ENCODE measurements around the gene LRRTM2.

- no peak for TF ChIP-seq POLR2A (IDR thresholded peaks at IDR 0.05)
- TF ChIP-seq CTCF (IDR thresholded peaks at IDR 0.05 in 8 of 11, conservative IDR thresholded peaks at IDR 0.05 in 3 of 11): no peak
These were observed 2.2 kb downstream of the LRRTM2 start for GRCh38 chr5:138872841-138873465.
